ENCODE data around the gene ZCCHC4.

The ZCCHC4 gene

GRCh38 chr4:25308306-25308705, 4.3 kb upstream of the ZCCHC4 start:
- TF ChIP-seq YY1 (IDR thresholded peaks at IDR 0.05; ENCODE audit: low read depth) (no peak), USF1 (IDR thresholded peaks at IDR 0.05) (no peak), EP300 (IDR thresholded peaks at IDR 0.05; ENCODE audit: borderline replicate concordance) (no peak), MAX (IDR thresholded peaks at IDR 0.05) (no peak), NFIC (IDR thresholded peaks at IDR 0.05) (no peak), TCF12 (IDR thresholded peaks at IDR 0.05; ENCODE audit: low read depth) (no peak), FOXM1 (IDR thresholded peaks at IDR 0.05; ENCODE audit: borderline replicate concordance, low read depth) (no peak), TEAD4 (IDR thresholded peaks at IDR 0.05) (no peak), RAD21 (IDR thresholded peaks at IDR 0.05; ENCODE audit: low read depth) (no peak), CREB1 (IDR thresholded peaks at IDR 0.05; ENCODE audit: low read depth) (no peak), TAF1 (IDR thresholded peaks at IDR 0.05; ENCODE audit: low read depth) (no peak), ZBTB7A (IDR thresholded peaks at IDR 0.05; ENCODE audit: low read depth) (no peak), EGR1 (IDR thresholded peaks at IDR 0.05) (no peak), CEBPB (IDR thresholded peaks at IDR 0.05) (no peak), REST (IDR thresholded peaks at IDR 0.05; ENCODE audit: low read depth) (no peak)

- no peak for TF ChIP-seq CEBPB (IDR thresholded peaks at IDR 0.05)
- TF ChIP-seq CREB1 (IDR thresholded peaks at IDR 0.05; ENCODE audit: low read depth) = no peak
- TF ChIP-seq RAD21 (IDR thresholded peaks at IDR 0.05; ENCODE audit: low read depth) = no peak
- TF ChIP-seq MAX (IDR thresholded peaks at IDR 0.05) = no peak
- no peak for TF ChIP-seq FOXM1 (IDR thresholded peaks at IDR 0.05; ENCODE audit: borderline replicate concordance, low read depth)
- TF ChIP-seq TEAD4 (IDR thresholded peaks at IDR 0.05) = no peak
- no peak for TF ChIP-seq REST (IDR thresholded peaks at IDR 0.05; ENCODE audit: low read depth)
- TF ChIP-seq TAF1 (IDR thresholded peaks at IDR 0.05; ENCODE audit: low read depth) = no peak
- no peak for TF ChIP-seq EGR1 (IDR thresholded peaks at IDR 0.05)
- no peak for TF ChIP-seq EP300 (IDR thresholded peaks at IDR 0.05; ENCODE audit: borderline replicate concordance)
- TF ChIP-seq NFIC (IDR thresholded peaks at IDR 0.05) = no peak
- TF ChIP-seq USF1 (IDR thresholded peaks at IDR 0.05) = no peak
- TF ChIP-seq YY1 (IDR thresholded peaks at IDR 0.05; ENCODE audit: low read depth) = no peak
- TF ChIP-seq TCF12 (IDR thresholded peaks at IDR 0.05; ENCODE audit: low read depth) = no peak
These were observed 3.8 kb upstream of the ZCCHC4 start for GRCh38 chr4:25308761-25309160.

GRCh38 chr4:25310066-25310802, 2.3 kb upstream of the ZCCHC4 start:
- no peak for TF ChIP-seq REST (IDR thresholded peaks at IDR 0.05; ENCODE audit: low read depth)
- no peak for TF ChIP-seq ZBTB7A (IDR thresholded peaks at IDR 0.05; ENCODE audit: low read depth)
- TF ChIP-seq YY1 (IDR thresholded peaks at IDR 0.05; ENCODE audit: low read depth) = no peak
- no peak for TF ChIP-seq EGR1 (IDR thresholded peaks at IDR 0.05)
- no peak for TF ChIP-seq TAF1 (IDR thresholded peaks at IDR 0.05; ENCODE audit: low read depth)
- TF ChIP-seq TCF12 (IDR thresholded peaks at IDR 0.05; ENCODE audit: low read depth) = no peak
- TF ChIP-seq FOXM1 (IDR thresholded peaks at IDR 0.05; ENCODE audit: borderline replicate concordance, low read depth) = no peak
- TF ChIP-seq EP300 (IDR thresholded peaks at IDR 0.05; ENCODE audit: borderline replicate concordance) = no peak
- no peak for TF ChIP-seq RAD21 (IDR thresholded peaks at IDR 0.05; ENCODE audit: low read depth)
- TF ChIP-seq CREB1 (IDR thresholded peaks at IDR 0.05; ENCODE audit: low read depth) = no peak
- no peak for TF ChIP-seq USF1 (IDR thresholded peaks at IDR 0.05)
- no peak for TF ChIP-seq TEAD4 (IDR thresholded peaks at IDR 0.05)
- no peak for TF ChIP-seq MAX (IDR thresholded peaks at IDR 0.05)
